NCI-H2081 (cell line): ENCODE measurements around the gene PODNL1.

Experiments
- DNase-seq, 2 experiments: peaks; one replicate each; lab custom pipeline; 2025; lab: John Stamatoyannopoulos, UW

Gene PODNL1

GRCh38 chr19:13958043-13958442 is 19.8 kb upstream of the PODNL1 start:
- no peak for DNase-seq

- no peak for DNase-seq
Observed at GRCh38 chr19:13957051-13957450, 18.8 kb upstream of the PODNL1 start.

GRCh38 chr19:13956365-13956744 is 18.1 kb upstream of the PODNL1 start:
- DNase-seq, result no peak

GRCh38 chr19:13955662-13956364 is 17.6 kb upstream of the PODNL1 start:
- no peak for DNase-seq

GRCh38 chr19:13954185-13954584 is 16.0 kb upstream of the PODNL1 start:
- no peak for DNase-seq

- DNase-seq, result no peak
Observed at GRCh38 chr19:13952931-13953531, 14.8 kb upstream of the PODNL1 start.

GRCh38 chr19:13952154-13952930 is 14.1 kb upstream of the PODNL1 start, which contains the start of gene DCAF15:
Gene DCAF15, plus strand, starts transcription at chr19:13952509. Its CDS starts 4 bp downstream, at chr19:13952513.
- DNase-seq, result peak; percentile 99

- DNase-seq, result peak in 1 of 2 experiments; percentile 69
Observed at GRCh38 chr19:13951799-13952153, 13.6 kb upstream of the PODNL1 start.

GRCh38 chr19:13951043-13951442 is 12.8 kb upstream of the PODNL1 start:
- no peak for DNase-seq

- DNase-seq, result no peak
Observed at GRCh38 chr19:13946414-13946813, 8.2 kb upstream of the PODNL1 start.

- no peak for DNase-seq
Observed at GRCh38 chr19:13942023-13942684, 3.9 kb upstream of the PODNL1 start.

- no peak for DNase-seq
Observed at GRCh38 chr19:13937479-13938300, 527 bp downstream of the PODNL1 start.

GRCh38 chr19:13935765-13936510 is 2.3 kb downstream of the PODNL1 start:
- DNase-seq, result no peak

GRCh38 chr19:13934785-13935109 is 3.5 kb downstream of the PODNL1 start:
- no peak for DNase-seq

GRCh38 chr19:13932911-13933393 is 5.3 kb downstream of the PODNL1 start:
- DNase-seq, result no peak

GRCh38 chr19:13932149-13932637 is 6.0 kb downstream of the PODNL1 start:
- no peak for DNase-seq

- DNase-seq, result no peak
Observed at GRCh38 chr19:13931391-13932148, 6.6 kb downstream of the PODNL1 start.

GRCh38 chr19:13930402-13930801 is 7.8 kb downstream of the PODNL1 start:
- no peak for DNase-seq

- no peak for DNase-seq
Observed at GRCh38 chr19:13929956-13930355, 8.3 kb downstream of the PODNL1 start.

GRCh38 chr19:13929340-13929739 is 8.9 kb downstream of the PODNL1 start:
- DNase-seq, result no peak
